Stimulated activated naive CD8-positive, alpha-beta T cell treated with anti-CD3 and anti-CD28 coated beads, Interleukin-15, Interleukin-2, amounts not matched to agents 100 U/mL and 50 U/mL, for 24 hours (primary cell): ENCODE results near the gene ADSS1.
"Not testable (repeated sequence)": the region's sequence is repeated elsewhere in the genome, so short reads cannot be mapped to it uniquely, and the experiment has no call there.

Experiments used
- ATAC-seq: fragments of 150-1000 bp; cut with Tn5 transposase; one replicate; pipeline ENCODE4 v1.10.0; 2021
- DNase-seq: peaks from one replicate; pipeline ENCODE4 v3.0.0; 2021

Gene ADSS1

DNA sequence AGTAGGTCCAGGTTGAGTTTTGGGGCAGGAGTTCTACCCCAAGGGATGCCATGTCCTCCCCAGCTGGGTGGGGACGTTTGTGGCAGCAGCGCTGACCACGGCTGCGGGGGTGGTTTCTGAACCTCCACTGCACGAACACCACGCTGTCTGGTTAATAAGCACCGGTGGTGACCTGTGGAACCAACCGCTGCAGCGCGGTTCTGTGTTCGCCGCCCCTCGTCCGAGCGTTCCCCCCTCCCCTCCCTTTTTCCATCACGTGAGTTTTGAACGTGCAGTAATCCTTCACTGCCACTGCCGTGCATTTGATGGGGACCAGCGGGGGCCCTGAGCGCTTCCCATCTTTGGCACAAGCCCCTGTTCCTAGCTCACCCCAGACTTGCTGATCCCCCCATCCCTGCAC, 6.4 kb upstream of the ADSS1 start:
- DNase-seq (no peak), ATAC-seq (no peak)

DNA sequence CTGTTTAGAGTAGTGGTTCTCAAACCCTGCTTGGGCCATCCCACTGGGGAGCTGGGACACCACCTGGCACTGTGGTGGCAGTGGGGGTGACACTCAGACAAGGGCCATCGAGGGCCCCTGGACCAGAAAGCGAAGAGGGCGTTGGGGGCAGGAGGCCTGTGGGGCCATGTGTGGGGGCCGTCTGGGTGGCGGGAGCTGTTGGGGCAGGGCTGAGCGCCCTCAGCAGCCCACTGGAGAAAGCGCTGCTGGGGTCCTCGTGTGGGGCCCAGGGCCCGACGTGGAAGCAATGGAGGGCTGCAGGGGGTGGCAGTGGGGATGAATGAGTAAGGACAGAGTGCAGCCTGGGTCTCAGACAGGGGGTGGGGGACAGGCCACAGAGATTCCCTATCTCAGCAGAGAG, 5.9 kb upstream of the ADSS1 start:
- DNase-seq (no peak), ATAC-seq (no peak)

DNA sequence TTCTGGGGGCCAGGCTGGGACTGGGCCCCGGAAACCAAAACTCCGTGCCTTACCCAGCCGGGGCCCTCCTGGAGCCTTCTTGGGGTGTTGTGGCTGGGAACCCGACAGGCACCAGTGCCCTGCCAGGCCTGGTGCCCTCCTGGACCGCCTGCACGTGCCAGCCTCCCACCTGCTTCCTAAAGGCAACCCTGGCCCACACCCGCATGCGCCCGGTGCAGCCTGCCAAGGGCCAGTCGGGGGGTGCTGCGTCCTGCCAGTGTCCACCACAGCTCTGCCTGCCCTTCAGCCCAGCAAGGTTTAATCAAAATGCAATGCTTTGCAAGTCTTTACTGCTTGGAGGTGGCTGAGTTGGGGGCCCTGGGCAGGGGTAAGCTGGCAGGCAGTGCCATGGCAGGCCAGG, 5.2 kb upstream of the ADSS1 start:
- no peak for DNase-seq
- ATAC-seq, result no peak

DNA sequence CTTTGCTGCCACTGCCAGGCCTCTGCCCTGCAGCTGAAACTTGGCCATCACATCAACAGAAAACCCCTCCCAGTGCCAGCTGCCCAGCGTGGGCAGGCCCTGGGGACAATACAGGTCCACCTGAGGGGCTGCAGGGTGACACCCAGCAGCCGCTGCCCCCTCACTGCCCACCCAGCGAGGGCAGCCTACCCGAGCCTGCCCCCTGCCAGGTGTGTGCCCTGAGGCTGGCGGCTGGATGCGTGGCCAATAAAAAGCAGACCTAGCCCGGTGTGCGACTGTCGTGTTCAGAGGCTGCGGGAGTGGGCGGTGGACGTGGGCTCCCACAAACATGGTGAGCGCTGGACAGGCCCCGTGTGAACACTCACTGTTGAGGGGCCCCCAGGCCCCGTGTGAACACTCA, 4.7 kb upstream of the ADSS1 start:
- ATAC-seq, result no peak

DNA sequence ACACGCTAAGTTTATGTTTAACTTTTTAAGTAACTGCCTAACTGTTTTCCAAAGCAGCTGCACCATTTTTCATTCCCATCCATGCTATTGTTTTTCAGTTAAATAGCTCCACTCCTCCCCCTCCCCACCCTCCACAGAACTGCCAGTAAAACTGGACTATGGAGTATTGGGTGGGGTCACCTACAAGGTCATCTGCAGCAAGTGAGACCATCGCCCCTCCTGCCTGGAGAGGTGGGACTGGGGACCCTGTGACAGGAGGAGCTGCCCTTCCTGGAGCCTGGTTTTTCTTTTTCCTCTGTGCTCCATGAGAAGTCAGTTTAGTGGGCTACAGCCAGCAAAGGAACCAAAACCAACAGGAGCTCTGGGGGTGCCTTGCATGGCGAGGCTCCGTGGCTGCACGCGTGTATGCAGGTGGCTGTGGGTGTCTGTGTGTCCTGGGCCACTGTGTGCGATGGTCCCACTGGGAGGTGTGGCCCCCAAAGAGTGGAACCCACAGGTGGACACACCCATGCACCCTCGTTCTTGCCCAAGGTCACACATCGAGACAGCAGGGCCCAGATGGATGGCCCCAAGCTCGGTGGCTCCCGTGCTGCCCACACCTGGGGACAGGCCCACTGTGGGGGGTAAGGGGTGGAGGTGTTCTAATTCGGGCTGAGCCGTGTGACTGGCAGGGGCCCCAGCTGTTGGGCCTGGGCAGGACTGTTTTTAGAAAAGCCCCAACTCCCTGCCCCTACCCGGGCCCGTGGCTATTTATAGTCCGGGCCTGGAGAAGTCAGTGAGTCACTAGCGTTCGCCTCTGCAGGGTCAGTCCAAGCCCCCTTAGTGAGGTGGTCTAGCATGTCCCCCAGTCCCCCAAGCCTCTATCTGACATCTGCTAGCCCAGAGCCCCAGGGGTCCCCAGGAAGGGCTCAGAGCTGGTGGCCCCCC, 2.3 kb upstream of the ADSS1 start:
- DNase-seq, result no peak
- no peak for ATAC-seq

More for the DNA sequence above, 4.7 kb upstream of the ADSS1 start:
- no peak for DNase-seq

DNA sequence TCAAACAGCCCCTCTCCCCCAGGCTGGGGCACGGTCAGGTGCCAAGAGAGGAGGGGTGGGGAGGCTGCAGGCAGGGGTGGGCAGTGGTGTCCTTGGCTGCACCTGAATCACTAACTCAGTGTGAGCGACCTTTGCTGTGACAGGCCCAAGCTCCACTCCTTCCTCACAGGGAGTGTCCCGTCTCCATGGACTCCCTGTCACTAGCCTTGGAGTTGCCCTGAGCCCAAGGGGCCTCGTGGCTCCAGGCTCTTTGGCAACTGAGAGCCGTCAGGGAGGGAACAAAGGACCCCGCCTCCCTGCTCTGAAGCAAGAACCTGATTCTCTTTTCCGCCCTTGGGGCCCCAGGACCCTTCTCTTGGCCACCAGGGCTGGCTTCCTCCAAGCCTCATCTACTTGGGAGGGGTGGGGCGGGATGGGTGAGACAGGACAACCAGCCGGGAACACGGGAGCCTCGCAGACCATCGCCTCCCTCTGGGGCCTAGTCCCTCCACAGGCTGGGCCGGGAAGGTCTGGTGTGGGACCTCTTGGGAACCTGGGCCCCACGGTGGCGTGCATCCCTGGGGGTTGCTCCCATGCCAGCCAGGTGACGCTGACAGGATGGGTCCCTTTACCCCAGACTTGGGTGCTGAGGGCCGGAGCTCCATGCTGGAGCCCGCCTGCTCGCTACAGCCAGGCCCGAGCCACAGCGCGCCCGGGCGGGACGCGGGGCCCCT, 935 bp upstream of the ADSS1 start:
- DNase-seq, result no peak
- no peak for ATAC-seq

DNA sequence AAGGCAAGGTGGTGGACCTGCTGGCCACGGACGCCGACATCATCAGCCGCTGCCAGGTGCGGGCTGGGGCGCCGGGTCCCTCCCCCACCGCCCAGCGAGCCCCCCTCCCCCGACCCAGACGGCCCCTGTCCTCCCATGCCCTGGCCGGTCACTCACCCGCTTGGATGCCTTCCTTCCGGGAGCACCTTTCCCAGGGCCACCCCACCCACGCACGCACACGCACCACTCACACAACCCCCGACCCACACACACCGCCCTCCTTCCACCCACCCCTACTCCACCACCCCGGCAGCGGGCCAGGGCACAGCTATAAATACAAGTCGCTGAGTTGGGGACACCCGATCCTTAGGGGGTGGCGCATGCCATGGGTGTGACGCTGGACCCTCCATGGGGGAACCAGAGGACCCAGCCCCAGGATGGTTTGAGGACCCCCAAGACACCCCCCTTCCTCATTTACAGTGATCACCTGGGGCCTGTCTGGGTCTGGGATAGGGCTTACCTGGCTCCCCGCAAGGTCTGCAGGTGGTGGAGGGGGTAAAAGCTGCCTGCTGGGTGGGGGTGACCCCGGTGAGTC, 465 bp downstream of the ADSS1 start:
- ATAC-seq (peak; percentile 4), DNase-seq (no peak)

DNA sequence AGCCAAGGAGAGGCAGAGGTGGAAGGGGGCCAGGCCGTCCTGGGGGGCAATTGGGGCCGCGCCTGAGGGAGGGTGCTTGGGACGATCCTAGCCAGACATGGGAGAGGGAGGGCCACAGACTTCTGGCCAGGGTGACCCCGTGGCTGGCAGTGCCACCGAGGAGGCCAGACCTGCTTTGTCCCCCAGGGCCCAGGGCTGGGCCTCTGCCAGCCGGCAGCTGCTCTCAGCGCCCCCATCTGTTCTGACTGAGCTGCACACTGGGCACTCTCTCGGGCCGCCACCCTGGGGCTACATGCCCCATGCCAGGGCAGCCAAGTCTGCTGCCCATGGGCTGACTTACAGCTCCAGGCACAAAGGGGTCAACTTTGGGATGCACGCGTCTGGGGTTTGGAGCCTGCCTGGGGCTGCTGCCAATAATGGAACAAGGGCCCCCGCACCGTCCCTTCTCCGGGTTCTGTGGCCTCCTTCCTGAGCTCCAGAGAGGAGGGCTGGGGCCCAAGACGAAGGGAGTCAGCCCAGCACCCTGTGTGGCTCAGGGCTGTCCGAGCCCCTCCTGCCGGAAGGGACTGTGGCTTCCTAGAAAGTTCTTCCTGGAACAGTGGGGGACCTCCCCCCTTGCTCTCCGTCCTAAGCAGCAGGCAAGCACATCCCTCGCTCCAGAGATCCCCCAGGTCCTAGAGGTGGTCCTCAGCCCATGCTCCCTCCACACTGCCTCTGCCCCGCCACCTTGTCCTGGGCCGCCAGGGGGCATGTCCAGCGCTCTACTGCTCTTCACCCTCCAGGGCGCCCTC, 1.1 kb downstream of the ADSS1 start:
- DNase-seq (no peak), ATAC-seq (no peak)

DNA sequence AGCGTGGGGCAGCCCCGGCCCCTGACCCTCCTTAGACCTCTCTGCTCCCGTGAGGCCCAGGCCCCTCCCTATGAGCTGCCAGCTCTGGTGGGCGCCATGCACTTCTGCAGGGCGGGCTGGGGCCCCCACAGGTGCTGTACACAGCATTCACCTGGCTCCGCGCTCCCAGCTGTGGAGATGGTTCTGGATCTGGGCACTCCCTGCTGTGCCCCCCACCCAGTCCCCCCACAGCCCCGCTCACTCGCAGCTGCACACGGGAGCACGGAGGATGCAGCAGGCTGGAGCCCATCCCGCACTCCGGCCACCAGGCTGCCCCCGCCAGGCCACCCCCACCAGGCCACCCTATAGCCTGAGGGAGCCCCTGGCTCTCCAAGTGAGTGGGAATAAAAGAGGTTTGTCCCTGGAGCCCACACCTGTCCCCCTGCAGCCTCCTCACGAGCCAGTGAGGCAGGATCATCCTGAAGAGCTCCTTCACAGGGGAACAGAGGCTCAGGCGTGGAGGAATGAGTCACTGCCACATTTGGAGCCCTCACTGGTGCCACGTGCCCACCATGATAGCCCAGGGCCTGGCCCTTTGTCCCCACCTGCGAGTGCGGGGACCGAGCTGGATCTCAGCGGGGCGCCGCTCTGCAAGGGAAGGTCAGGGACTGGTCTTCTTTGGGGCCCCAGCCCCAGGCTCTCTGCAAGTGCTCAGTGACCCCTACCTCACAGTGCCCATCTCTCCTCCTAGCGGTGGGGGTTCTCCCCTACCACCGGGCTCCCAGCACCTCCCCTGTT, 1.9 kb downstream of the ADSS1 start:
- ATAC-seq (no peak), DNase-seq (no peak)

DNA sequence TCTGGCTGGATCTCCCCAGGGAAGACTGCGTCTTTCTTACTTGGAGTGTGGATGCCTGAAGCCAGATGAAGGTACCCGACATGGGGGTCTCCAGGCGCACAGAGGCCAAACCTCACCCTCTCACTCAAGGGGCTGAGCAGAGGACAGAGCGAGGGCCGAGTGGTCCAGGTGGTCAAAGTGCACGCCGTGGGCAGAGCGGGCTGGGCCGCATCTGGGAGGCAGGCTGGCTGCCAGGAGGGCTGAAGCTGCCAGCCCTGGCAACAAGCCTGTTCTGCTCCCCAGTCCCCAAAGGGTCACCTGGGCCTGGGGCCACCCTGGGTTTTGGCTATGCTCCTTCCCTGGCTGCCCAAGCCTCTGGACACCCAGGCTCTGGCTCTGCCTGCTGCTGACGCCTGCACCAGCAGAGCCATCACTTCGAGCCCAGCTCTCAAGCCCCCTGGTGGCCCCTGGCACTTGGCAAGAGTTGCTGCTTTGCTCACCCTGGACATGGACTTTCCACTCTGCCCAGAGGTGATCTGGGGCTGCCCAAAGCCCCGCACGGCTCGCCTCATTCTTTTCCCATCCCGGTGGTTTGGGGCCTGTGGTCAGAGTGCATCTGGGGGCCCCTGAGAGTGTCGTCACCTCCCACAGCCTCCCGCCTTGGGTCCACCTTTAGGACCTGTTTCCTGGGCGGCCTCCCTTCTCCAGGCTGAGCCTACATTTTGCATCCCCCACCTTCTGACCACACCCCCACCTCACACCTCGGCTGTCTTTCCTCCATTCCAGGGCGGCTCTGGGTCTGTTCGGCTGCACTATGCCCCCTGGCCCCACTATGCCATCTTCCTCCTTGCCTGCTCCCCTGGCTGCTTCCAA, 2.8 kb downstream of the ADSS1 start:
- DNase-seq (no peak), ATAC-seq (no peak)

DNA sequence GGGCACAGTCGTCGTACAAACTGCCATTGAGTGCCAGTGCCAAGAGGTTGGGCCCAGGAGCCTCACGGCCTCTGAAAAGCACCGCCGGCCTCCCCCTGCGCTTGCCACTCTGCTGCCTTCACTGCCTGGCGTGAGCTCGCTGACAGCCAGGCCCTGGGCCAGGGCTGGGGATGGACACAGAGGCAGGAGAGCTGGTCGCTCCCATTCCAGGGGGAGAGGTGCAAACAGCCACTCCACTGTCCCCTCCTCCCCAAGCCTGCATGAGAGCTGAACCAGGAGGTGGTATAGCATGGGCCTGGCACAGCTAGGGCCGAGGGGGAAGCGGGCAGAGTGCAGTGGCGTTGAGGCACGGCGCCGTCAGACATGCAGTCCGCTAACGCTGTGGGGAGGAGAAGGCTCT, 4.6 kb downstream of the ADSS1 start:
- DNase-seq, result no peak
- ATAC-seq, result no peak

DNA sequence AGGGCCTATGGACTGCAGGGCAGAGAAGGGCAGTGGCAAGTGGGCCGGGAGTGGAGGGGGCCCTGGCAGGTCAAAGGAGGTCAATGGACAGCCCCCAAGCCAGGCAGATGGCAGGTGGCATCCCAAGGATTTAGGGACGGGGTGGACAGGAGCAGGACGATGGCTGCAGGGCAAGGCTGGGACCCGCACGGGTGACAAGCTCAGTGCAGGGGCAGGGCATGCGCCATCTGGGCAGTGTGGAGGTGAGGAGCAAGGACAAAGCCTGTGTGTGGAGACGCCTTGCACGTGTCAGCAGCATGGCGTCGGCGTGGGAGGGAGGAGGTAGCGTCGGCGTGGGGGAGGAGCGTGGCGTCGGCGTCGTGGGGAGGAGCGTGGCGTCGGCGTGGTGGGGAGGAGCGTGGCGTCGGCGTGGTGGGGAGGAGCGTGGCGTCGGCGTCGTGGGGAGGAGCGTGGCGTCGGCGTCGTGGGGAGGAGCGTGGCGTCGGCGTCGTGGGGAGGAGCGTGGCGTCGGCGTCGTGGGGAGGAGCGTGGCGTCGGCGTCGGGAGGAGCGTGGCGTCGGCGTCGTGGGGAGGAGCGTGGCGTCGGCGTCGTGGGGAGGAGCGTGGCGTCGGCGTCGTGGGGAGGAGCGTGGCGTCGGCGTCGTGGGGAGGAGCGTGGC, 5.3 kb downstream of the ADSS1 start:
- not testable (repeated sequence) for ATAC-seq, DNase-seq

DNA sequence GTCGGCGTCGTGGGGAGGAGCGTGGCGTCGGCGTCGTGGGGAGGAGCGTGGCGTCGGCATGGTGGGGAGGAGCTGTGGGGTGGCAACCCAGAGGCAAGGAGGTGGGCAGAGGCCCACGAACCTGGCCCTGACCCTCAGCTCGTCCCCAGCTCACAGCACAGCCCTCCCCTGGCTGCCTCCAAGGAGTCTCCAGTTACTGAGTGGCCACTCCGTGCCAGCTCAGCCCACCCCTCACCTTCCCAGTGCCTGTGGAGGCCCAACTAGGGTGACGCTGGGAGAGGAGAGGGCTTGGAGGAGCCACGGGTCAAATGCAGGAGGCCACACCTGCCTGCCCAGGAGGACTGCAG, 5.8 kb downstream of the ADSS1 start:
- DNase-seq, result no peak
- ATAC-seq, result no peak

DNA sequence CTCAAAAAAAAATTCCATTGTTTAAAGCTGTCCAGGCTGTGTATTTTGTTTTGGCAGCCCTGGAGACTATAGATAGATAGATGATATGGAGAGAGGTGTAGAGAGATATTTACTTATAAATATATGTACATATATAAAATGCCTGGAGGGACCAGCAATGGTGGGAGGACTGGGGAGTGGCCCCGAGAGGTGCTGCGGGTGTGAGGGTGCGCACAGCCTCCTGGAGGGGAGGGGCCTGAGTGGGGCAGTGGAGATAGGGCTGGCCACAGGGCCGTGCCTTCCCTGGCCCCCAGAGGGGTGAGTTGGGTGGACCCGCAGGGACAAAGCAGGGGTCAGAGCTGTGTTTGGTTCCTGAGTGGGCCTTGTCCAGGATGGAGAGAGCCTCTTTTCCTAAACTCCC, 6.5 kb downstream of the ADSS1 start:
- DNase-seq (no peak), ATAC-seq (no peak)

DNA sequence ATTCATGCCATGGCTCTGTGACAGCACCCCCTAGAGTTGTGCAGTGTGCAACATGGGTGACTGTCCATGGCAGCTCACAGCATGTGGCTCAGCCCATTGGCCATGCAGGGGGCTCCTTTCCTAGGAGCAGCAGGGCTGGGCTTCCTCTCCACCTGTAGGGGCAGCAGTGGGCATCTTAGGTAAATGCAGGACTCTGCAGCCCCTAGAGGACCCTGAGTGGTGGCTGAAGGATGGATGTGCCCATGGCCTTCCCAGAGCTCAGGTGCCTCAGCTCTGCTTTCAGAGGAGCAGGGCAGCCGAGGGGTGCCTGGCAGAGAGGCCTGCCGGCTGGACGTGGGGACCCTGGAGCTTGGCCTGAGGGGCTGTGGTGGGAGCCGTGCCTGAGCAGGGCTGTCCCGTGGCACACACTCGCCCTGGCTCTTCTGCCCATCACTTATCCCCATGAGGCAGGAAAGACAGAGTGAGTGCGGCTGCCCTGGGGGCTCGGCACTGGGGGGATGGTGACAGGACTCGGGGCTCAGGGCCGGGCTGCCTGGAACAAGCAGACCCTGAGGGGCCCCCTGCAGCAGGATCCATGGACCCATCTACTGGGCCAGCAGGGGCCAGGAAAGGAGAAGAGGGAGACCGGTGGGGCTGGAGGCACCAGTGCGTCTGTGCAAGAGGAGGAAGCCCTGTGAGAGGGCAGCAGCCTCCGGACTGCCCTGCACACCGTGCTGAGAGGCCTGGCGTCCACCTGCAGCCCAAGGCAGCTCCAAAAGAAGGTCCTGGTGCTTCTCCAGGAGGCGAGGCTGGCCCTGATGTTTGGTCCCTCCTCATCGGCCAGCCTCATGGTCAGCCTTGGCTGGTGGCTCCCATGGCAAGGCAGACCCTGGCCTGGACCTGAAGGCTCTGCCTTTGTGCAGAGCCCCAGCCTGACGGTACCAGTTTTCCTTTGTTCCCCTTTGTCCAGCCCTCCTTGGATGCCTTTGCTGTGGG, 7.6 kb downstream of the ADSS1 start:
- ATAC-seq (peak; percentile 42), DNase-seq (no peak)

DNA sequence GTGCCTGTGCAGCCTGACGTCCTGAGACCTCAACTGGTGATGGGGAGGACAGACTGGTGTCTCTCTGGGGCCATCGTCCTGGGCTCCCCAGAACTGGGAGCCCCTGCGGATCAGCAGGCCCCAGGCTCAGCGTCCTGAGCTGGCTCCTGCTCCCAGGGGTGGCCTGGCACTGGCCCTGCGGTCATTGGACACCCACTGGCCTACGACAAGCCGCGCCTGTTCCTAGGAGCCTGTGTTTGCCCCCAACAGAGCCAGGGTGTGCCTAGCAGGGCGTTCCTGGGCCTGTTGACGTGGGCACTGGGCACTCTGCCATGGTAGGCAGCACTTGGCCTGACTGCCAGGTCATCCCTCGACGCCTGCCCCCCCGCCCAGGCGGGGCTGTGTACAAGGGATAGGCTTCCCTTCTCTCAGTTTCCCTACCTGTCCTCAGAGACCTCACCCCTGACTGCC, 8.4 kb downstream of the ADSS1 start:
- DNase-seq (no peak), ATAC-seq (no peak)

DNA sequence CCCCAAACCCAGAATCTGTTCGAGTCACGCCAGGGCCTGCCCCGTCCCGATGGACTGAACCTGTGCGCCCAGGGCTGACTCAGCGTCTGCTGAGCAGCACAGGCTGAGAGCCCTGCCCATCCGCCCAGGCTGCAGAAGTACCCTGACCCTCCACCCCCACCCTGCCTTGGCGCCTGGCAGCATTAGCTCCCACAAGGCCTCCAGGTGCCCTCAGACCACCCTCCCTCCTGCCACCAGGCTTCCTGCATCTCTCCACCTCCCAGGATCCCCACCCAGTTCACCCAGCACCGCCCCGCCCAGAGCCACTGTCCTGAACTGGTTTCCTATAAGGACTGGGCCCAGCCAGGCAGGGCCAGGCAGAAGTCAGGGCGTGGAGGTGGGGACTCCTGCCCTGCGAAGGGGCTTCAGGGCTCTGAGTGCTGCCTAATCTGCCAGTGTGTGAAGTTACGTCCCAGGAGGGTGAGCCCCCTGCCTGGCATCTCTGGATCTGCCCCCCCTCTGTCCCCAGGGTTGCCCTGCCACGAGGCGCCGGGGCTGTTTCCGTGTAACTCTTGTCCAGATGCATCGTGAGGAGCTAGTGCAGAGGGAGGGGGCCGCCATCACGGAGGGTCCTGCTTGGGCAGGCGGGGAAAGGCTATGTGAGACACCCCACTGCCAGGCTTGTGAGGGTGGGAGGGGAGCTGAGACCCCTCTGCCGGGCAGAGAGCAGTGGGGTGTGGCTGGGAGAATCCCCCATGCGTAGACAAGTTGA, 9.1 kb downstream of the ADSS1 start:
- DNase-seq, result no peak
- ATAC-seq, result no peak

DNA sequence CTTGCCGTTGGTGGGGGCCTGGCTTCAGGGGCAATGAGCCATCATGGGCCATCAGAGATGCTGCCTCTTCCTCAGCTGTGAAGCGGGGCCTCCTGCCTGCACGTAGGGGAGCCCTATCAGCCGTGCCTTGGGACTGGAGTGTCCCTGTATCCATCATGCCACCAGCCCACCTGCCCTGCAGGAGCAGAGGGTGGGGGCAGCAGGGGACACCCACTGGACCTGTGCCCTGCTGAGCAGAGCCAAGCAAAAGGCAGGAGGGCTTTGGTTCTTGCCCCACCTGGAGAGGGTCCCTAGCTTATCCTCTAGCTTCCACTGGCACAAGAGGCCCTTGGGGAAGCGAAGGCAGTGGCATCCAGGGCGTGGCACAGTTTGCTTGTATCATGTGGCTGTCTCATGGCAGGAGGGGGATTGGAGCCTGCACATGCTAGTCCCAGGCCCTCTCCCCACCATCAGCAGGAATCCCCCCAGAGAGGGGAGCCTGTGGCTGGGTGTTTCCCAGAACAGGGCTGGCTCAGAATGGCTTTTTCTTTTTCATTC, 10.1 kb downstream of the ADSS1 start:
- DNase-seq (no peak), ATAC-seq (no peak)
